Nephron (organoid): ENCODE data around the gene PSMC3.

Experiments
- H3K27ac Mint-ChIP-seq, 3 experiments: 2 replicates each; pipeline ENCODE4 v1.8.0; 2020; ENCODE audit warnings: mixed read lengths in 3 of 3, mild to moderate bottlenecking in 2 of 3, moderate library complexity in 1 of 3
- H3K27me3 Mint-ChIP-seq: 2 replicates; pipeline ENCODE4 v1.8.0; 2021; ENCODE audit warnings: low read depth, mild to moderate bottlenecking, moderate library complexity, mixed read lengths
- H3K36me3 Mint-ChIP-seq: 2 replicates; pipeline ENCODE4 v1.8.0; 2020; ENCODE audit warnings: low read depth, mixed read lengths
- H3K4me1 Mint-ChIP-seq: 2 replicates; pipeline ENCODE4 v1.8.0; 2020; ENCODE audit warnings: mixed read lengths
- H3K4me3 Mint-ChIP-seq, 3 experiments: 2 replicates each; pipeline ENCODE4 v1.8.0; 2020; ENCODE audit warnings: mild to moderate bottlenecking in 3 of 3, mixed read lengths in 3 of 3, moderate library complexity in 2 of 3
- H3K9me3 Mint-ChIP-seq: 2 replicates; pipeline ENCODE4 v1.8.0; 2020; ENCODE audit warnings: mixed read lengths
- CTCF ChIP-seq, 3 experiments: fragments of 200-600 bp; sonication (generic); IDR thresholded peaks; one replicate each; pipeline ENCODE4 v1.5.0; 2021; ENCODE audit warnings: antibody characterized with exemption in 3 of 3; ENCODE audit not compliant: unreplicated experiment in 3 of 3

The PSMC3 gene

GRCh38 chr11:47425611-47426010 lies 628 bp downstream of the PSMC3 start:
- Mint-ChIP-seq H3K27ac (peak overlapping the region; percentile 98 to 100 (median 99)), H3K36me3 (peaks cover 43% of the 10 kb centered on the region), H3K4me1 (peaks cover 17% of the 10 kb centered on the region), H3K27me3 (no peaks in the 10 kb centered on the region), H3K4me3 (peak overlapping the region; percentile 96 to 100 (median 96)), H3K9me3 (no peaks in the 10 kb centered on the region)
- no peak for TF ChIP-seq CTCF (IDR thresholded peaks at IDR 0.05; ENCODE audit: unreplicated experiment in 3 of 3)

GRCh38 chr11:47418454-47419259 lies 7.6 kb downstream of the PSMC3 start:
- Mint-ChIP-seq H3K9me3 (no peaks in the 10 kb centered on the region), H3K27me3 (no peaks in the 10 kb centered on the region), H3K27ac (no peak overlapping the region), H3K4me1 (peaks cover 17% of the 10 kb centered on the region), H3K4me3 (no peak overlapping the region), H3K36me3 (peaks cover 46% of the 10 kb centered on the region)
- TF ChIP-seq CTCF (IDR thresholded peaks at IDR 0.05; ENCODE audit: unreplicated experiment in 3 of 3) = no peak

GRCh38 chr11:47417712-47418111 lies 8.5 kb downstream of the PSMC3 start:
- H3K9me3 Mint-ChIP-seq = no peaks in the 10 kb centered on the region

GRCh38 chr11:47415949-47416472 lies 10.2 kb downstream of the PSMC3 start:
- Mint-ChIP-seq H3K27me3 (no peaks in the 10 kb centered on the region), H3K4me3 (no peak overlapping the region), H3K27ac (peak overlapping the region in 2 of 3 experiments; percentile 83 to 86), H3K36me3 (peaks cover 31% of the 10 kb centered on the region), H3K9me3 (no peaks in the 10 kb centered on the region), H3K4me1 (peaks cover 20% of the 10 kb centered on the region)
- no peak for TF ChIP-seq CTCF (IDR thresholded peaks at IDR 0.05; ENCODE audit: unreplicated experiment in 3 of 3)

More at GRCh38 chr11:47417712-47418111, 8.5 kb downstream of the PSMC3 start:
- no peaks in the 10 kb centered on the region for H3K27me3 Mint-ChIP-seq
- peaks cover 20% of the 10 kb centered on the region for H3K4me1 Mint-ChIP-seq
- H3K36me3 Mint-ChIP-seq = peaks cover 41% of the 10 kb centered on the region
- H3K4me3 Mint-ChIP-seq = peak overlapping the region in 1 of 3 experiments; percentile 23
- H3K27ac Mint-ChIP-seq = no peak overlapping the region
- no peak for TF ChIP-seq CTCF (IDR thresholded peaks at IDR 0.05; ENCODE audit: unreplicated experiment in 3 of 3)

GRCh38 chr11:47415091-47415854 lies 11.0 kb downstream of the PSMC3 start:
- peak overlapping the region in 1 of 3 experiments; percentile 35 for H3K4me3 Mint-ChIP-seq
- H3K27ac Mint-ChIP-seq = peak overlapping the region in 2 of 3 experiments; percentile 82 to 83
- H3K4me1 Mint-ChIP-seq = peaks cover 20% of the 10 kb centered on the region
- H3K9me3 Mint-ChIP-seq = no peaks in the 10 kb centered on the region
- peaks cover 30% of the 10 kb centered on the region for H3K36me3 Mint-ChIP-seq
- no peaks in the 10 kb centered on the region for H3K27me3 Mint-ChIP-seq
- TF ChIP-seq CTCF (IDR thresholded peaks at IDR 0.05; ENCODE audit: unreplicated experiment in 3 of 3) = no peak
